Measurements from ENCODE around the gene CDC27. TPM values are rescaled to one million over a fixed set of nuclear protein-coding genes. Genes with fewer than 3 reads are reported as not detected.
A peak's percentile ranks its signal among the peaks of the same experiment; 100 is the strongest.
"Not testable (repeated sequence)": the region's sequence is repeated elsewhere in the genome, so short reads cannot be mapped to it uniquely, and the experiment has no call there.

Gene CDC27
- total RNA-seq, 1 experiment from 2014 or later, result 141 TPM

DNA sequence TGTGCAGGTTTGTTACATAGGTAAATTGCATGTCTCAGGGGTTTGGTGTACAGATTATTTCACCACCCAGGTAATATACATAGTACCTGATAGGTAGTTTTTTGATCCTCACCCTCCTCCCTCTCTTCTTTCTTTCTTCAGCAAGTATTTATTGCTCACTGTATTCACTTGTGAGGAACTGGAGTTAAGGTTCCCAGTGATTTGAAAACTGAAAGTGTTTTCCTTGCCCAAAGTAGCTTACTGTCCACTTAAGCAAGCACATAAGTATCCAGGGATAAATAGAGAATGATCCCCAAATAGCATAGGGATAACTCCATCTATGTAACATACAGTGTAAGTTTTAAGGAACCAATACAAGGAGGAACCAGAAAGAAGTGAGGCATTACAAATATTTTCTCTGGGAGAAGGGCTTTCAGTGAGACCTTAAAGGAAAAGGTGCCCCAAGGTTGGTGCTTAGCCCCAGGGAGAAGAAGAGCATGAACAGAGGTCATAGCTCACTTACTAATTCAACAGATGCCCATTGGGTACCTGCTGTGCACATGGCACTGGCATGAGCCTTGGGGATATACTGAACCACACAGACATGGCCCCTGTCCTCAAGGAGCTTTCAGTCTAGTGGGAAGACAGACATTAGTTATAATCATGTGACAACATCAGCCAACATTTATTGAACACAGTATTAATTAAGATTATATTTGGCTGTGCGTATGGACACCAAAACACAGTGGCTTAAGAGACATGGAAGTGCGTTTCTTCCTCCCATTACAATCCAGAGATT lies 37.0 kb upstream of the CDC27 start:
- DNase-seq (ENCODE audit: unreplicated experiment), result no peak
- no TSS peak for BruUV-seq (replicated peaks)
- peak overlapping the region; percentile 90 for H3K27ac Mint-ChIP-seq (ENCODE audit: low read depth, unreplicated experiment)
- POLR2A ChIA-PET, result interaction anchor here (0.7 to 1.8 kb wide), 4 partner anchors 12 to 87 kb away, joined by 3 to 5 read pairs (median 4); no protein-coding TSS in a partner anchor
- no peaks in the 10 kb centered on the region for H3K36me3 Mint-ChIP-seq (ENCODE audit: insufficient read depth, unreplicated experiment)
- H3K4me3 Mint-ChIP-seq (ENCODE audit: unreplicated experiment), result no peak overlapping the region
- H3K27me3 Mint-ChIP-seq (ENCODE audit: insufficient read depth, unreplicated experiment), result no peaks in the 10 kb centered on the region
- intact Hi-C loops (cut with micrococcal nuclease), result no loop called here
- no peaks in the 10 kb centered on the region for H3K9me3 Mint-ChIP-seq (ENCODE audit: unreplicated experiment)
- H3K4me1 Mint-ChIP-seq (ENCODE audit: insufficient read depth, unreplicated experiment), result peaks cover 39% of the 10 kb centered on the region
- CTCF ChIA-PET, result interaction anchor here (0.6 to 2.1 kb wide), 2 partner anchors 89 to 572 kb away, joined by 3 to 9 read pairs; no protein-coding TSS in a partner anchor
- TF ChIP-seq, protein P1, sequence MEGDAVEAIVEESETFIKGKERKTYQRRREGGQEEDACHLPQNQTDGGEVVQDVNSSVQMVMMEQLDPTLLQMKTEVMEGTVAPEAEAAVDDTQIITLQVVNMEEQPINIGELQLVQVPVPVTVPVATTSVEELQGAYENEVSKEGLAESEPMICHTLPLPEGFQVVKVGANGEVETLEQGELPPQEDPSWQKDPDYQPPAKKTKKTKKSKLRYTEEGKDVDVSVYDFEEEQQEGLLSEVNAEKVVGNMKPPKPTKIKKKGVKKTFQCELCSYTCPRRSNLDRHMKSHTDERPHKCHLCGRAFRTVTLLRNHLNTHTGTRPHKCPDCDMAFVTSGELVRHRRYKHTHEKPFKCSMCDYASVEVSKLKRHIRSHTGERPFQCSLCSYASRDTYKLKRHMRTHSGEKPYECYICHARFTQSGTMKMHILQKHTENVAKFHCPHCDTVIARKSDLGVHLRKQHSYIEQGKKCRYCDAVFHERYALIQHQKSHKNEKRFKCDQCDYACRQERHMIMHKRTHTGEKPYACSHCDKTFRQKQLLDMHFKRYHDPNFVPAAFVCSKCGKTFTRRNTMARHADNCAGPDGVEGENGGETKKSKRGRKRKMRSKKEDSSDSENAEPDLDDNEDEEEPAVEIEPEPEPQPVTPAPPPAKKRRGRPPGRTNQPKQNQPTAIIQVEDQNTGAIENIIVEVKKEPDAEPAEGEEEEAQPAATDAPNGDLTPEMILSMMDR (IDR thresholded peaks at IDR 0.05; ENCODE audit: unreplicated experiment), result no peak

DNA sequence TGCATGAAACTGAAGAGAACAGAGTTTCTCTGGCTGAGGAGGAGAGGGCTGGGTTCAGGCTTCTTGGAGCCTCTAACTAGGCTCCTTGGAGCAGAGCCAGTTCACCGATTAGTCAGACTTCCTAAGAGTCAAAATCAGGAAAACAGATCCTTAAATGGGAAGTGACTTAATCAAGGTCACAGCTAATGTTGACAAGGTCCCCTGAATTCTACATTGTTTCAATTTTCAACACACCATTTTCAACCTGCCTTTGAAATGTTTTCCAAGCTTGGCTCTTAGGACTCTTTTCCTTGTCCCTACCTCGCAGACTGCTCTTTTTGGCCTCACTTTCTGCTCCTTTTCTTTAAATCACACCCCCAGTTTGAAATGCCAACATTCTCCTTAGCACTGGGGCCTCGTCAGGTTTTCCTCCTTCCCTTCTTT lies 36.4 kb upstream of the CDC27 start:
- H3K27ac Mint-ChIP-seq (ENCODE audit: low read depth, unreplicated experiment), result peak overlapping the region; percentile 90
- DNase-seq (ENCODE audit: unreplicated experiment), result peak; percentile 93
- intact Hi-C loops (cut with micrococcal nuclease), result no loop called here

DNA sequence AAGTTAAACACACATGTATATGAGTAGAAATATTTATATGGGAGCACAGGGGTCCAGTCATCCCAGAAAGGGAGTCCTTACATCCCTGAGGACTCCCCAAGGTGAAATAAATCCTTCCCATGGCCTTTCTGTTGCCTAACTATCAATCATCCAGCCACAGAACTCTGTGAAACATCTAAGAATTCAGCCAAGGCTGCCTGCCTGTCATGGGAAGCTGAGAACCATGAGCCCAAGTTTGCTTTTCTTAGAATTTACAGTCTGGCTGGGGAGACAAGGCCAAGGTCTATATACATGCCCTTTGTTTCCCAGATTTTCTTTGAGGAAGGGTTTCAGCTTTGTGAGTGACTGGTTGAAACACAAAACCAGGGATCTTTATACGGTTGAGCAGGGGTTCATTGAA lies 35.9 kb upstream of the CDC27 start:
- DNase-seq (ENCODE audit: unreplicated experiment), result no peak
- no peaks in the 10 kb centered on the region for H3K9me3 Mint-ChIP-seq (ENCODE audit: unreplicated experiment)
- H3K36me3 Mint-ChIP-seq (ENCODE audit: insufficient read depth, unreplicated experiment), result no peaks in the 10 kb centered on the region
- H3K4me3 Mint-ChIP-seq (ENCODE audit: unreplicated experiment), result no peak overlapping the region
- no TSS peak for BruUV-seq (replicated peaks)
- no peaks in the 10 kb centered on the region for H3K27me3 Mint-ChIP-seq (ENCODE audit: insufficient read depth, unreplicated experiment)
- peaks cover 30% of the 10 kb centered on the region for H3K4me1 Mint-ChIP-seq (ENCODE audit: insufficient read depth, unreplicated experiment)
- CTCF ChIA-PET, result interaction anchor here (0.6 to 2.1 kb wide), 3 partner anchors 22 to 573 kb away, joined by 3 to 9 read pairs (median 3); no protein-coding TSS in a partner anchor
- peak overlapping the region; percentile 90 for H3K27ac Mint-ChIP-seq (ENCODE audit: low read depth, unreplicated experiment)
- TF ChIP-seq, protein P1 (IDR thresholded peaks at IDR 0.05; ENCODE audit: unreplicated experiment), result no peak
- POLR2A ChIA-PET, result interaction anchor here (0.7 to 1.8 kb wide), 5 partner anchors 11 to 89 kb away, joined by 3 to 5 read pairs (median 4); partner anchors contain the start of gene CDC27
- intact Hi-C loops (cut with micrococcal nuclease), result no loop called here

More for the DNA sequence above, 36.4 kb upstream of the CDC27 start:
- Mint-ChIP-seq H3K36me3 (ENCODE audit: insufficient read depth, unreplicated experiment) (no peaks in the 10 kb centered on the region), H3K9me3 (ENCODE audit: unreplicated experiment) (no peaks in the 10 kb centered on the region), H3K27me3 (ENCODE audit: insufficient read depth, unreplicated experiment) (no peaks in the 10 kb centered on the region), H3K4me1 (ENCODE audit: insufficient read depth, unreplicated experiment) (peaks cover 35% of the 10 kb centered on the region), H3K4me3 (ENCODE audit: unreplicated experiment) (no peak overlapping the region)
- no TSS peak for BruUV-seq (replicated peaks)
- TF ChIP-seq, protein P1 (IDR thresholded peaks at IDR 0.05; ENCODE audit: unreplicated experiment), result no peak
- ChIA-PET CTCF (interaction anchor here (0.6 to 2.1 kb wide), 2 partner anchors 90 to 573 kb away, joined by 3 to 9 read pairs; no protein-coding TSS in a partner anchor), POLR2A (interaction anchor here (0.7 to 1.8 kb wide), 5 partner anchors 11 to 88 kb away, joined by 3 to 5 read pairs (median 4); partner anchors contain the start of gene CDC27)

DNA sequence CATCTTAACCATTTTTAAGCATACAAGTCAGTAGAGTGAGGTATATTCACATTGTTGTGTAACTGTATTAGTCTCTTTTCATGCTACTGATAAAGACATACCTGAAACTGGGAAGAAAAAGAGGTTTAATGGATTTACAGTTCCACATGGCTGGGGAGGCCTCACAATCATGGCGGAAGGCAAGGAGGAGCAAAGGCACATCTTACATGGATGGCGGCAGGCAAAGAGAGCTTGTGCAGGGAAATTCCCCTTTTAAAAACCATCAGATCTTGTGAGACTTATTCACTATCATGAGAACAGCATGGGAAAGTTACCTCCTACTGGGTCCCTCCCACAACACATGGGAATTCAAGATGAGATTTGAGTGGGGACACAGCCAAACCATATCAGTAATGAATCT lies 35.0 kb upstream of the CDC27 start:
- CTCF ChIA-PET; H3K27me3 Mint-ChIP-seq (ENCODE audit: insufficient read depth, unreplicated experiment); H3K9me3 Mint-ChIP-seq (ENCODE audit: unreplicated experiment); H3K27ac Mint-ChIP-seq (ENCODE audit: low read depth, unreplicated experiment); H3K36me3 Mint-ChIP-seq (ENCODE audit: insufficient read depth, unreplicated experiment); BruUV-seq (replicated peaks); DNase-seq (ENCODE audit: unreplicated experiment); POLR2A ChIA-PET; intact Hi-C loops (cut with micrococcal nuclease); H3K4me3 Mint-ChIP-seq (ENCODE audit: unreplicated experiment): not testable (repeated sequence)
- peaks cover 23% of the 10 kb centered on the region for H3K4me1 Mint-ChIP-seq (ENCODE audit: insufficient read depth, unreplicated experiment)

Measured in MCF 10A (cell line).